RKO (cell line): ENCODE data around the gene CDC37.
A peak's percentile ranks its signal among the peaks of the same experiment; 100 is the strongest.

Experiments used
- DNase-seq: peaks from one replicate; pipeline ENCODE4 v3.0.0-alpha.2; 2016; ENCODE audit warnings: low spot score

Gene CDC37

GRCh38 chr19:10353793-10354391 lies 49.5 kb downstream of the CDC37 start:
- peak; percentile 40 for DNase-seq

GRCh38 chr19:10352764-10353671 lies 50.3 kb downstream of the CDC37 start:
- no peak for DNase-seq

- DNase-seq: no peak
Observed at GRCh38 chr19:10346509-10346908, 56.8 kb downstream of the CDC37 start.

GRCh38 chr19:10344780-10345179 lies 58.6 kb downstream of the CDC37 start:
- no peak for DNase-seq

- no peak for DNase-seq
Observed at GRCh38 chr19:10343495-10343894, 59.8 kb downstream of the CDC37 start.
